LNCAP (cell line): ENCODE measurements around the gene KCNE4.

ENCODE experiments used
- CTCF ChIP-seq: fragments of 450-650 bp; IDR thresholded peaks from 2 replicates; pipeline ENCODE4 v1.5.1; 2017; ENCODE audit warnings: mild to moderate bottlenecking

KCNE4 gene, protein sequence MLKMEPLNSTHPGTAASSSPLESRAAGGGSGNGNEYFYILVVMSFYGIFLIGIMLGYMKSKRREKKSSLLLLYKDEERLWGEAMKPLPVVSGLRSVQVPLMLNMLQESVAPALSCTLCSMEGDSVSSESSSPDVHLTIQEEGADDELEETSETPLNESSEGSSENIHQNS

DNA sequence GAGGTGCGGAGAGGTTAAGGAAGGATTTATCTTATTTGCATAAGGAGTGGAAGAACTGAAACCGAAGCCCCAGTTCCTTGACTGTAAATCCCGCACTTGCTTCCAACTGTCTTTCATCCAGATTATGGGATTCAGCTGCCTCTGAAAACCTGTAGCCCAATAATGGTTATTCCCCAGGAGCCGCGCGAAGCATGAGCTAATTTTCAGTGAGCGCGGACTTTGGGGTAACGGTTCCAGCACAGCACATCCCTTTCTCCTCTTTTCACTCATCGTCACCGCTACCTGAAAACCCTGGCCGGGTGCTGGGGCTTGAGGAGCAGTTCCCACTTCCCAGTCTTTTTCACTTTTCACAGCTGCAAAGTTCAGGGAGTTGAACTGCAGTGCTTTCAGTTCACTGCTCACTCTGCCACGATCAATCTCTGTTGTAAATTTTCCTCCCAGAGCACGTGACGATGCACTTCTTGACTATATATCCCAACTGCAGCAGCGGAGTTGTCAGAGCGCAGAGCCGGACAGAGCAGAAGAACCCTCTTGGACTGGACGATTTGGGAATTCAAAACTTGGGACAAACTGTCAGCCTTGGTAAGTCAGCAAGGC lies at the start of gene KCNE4:
Gene KCNE4 (plus strand): TSS at position 498 of the 597 bp plus-strand sequence. CDS start 641 bp downstream, outside the sequence.
- TF ChIP-seq CTCF = no peak

DNA sequence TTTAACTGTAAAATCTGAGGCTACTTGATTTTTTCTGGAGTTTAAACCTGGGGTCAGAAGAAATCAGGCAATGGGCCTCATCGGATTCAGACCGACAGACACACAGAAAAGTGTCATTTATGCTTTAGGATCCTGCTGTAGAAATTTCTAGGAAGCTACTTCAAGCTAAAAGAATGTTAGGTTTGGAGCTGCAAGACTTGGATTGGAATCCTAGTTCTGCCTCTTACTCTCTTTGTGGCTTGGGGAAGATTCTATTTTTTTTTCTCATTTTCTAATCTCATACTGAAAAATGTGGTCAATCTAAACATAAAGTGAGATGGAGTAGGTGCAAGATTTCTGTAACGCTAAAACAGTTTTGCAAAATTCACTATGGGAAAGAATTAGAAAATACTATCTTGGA lies 48.8 kb upstream of the KCNE4 start:
- TF ChIP-seq CTCF = no peak

GRCh38 chr2:223005496-223005895 lies 46.5 kb upstream of the KCNE4 start:
- no peak for TF ChIP-seq CTCF

DNA sequence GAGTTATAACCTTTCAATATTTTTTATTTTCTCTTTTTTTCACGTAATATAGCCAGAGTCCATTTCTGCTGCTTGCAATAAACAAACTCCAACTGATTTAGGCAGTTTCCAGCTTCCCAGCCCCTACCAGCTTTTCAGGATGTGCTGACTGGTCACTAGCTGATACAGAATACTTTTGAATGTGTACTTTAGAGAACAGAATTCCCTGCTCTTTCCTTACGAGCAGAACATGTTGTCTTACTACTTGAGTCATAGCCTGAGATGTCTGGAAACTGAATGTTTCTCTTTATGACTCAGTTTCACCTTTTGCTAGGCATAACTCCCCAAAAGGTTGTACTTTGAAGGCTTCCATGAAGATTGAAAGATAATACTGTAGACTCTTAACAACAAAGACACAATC lies 44.5 kb upstream of the KCNE4 start:
- no peak for TF ChIP-seq CTCF

DNA sequence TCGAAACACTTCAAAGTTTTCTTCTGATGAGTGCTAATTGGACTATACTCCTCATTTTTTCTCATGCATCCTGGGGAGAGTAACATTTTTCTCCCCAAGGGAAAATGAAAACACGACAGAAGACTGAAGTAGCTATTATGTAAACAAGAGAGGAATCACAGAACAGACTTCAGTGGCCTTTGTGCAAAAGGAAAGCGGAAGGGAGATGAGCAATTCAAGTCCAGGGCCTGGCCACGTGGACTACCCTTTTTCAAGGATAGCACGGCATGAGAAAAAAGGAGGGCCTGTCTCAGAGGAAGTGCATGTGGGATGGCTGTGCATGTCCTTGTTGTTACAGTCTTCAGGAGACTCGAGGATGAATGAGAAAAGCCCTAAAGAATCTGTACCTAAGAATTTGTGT lies 43.8 kb upstream of the KCNE4 start:
- no peak for TF ChIP-seq CTCF

DNA sequence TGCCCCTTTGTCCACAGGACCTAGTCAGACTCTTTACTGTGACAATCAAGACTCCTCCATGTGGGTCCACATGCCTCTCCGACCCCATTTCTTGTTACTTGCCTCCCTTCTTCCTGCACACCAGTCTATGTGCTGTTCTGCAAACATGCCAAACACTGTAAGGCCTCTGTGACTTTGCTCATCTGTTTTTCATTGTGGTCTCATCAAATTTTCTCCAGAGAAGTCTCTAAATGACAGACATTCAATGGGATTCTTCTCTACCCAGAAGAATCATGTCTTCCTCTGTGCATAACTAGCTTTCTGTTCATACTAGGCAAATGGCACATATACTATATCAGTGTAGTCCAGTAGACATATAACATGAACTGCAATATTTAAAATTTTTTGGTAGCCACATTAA lies 43.0 kb upstream of the KCNE4 start:
- no peak for TF ChIP-seq CTCF

- no peak for TF ChIP-seq CTCF
Observed at GRCh38 chr2:223010641-223011040, 41.3 kb upstream of the KCNE4 start.

GRCh38 chr2:223012291-223012690 lies 39.7 kb upstream of the KCNE4 start:
- TF ChIP-seq CTCF = no peak
